MCF 10A (cell line): ENCODE data around the gene MYL5. TPM values are rescaled to one million over a fixed set of nuclear protein-coding genes. Genes with fewer than 3 reads are reported as not detected.

Experiments
- BruUV-seq: library from RNA; stranded (reverse); fragments of 400-500 nt; replicated peaks from 2 replicates; lab custom pipeline; 2021; lab: Mats Ljungman, UMichigan
- CTCF ChIA-PET: fragments of 300-600 bp; sonication (Branson Sonifier 250); formaldehyde crosslinking; extraction: SDS; loops from one replicate; lab custom pipeline; 2021; ENCODE audit warnings: antibody characterized with exemption, inconsistent platforms; lab: Yijun Ruan, JAX
- POLR2A ChIA-PET: fragments of 300-600, 350-650 bp; sonication (Branson Sonifier 250); formaldehyde crosslinking; extraction: SDS; loops from one replicate; lab custom pipeline; 2020; ENCODE audit warnings: antibody characterized with exemption, inconsistent platforms; lab: Yijun Ruan, JAX
- DNase-seq: peaks from one replicate; pipeline ENCODE4 v3.0.0-alpha.2; 2018; ENCODE audit not compliant: unreplicated experiment
- H3K27ac Mint-ChIP-seq: one replicate; pipeline ENCODE4 v1.8.0; 2022; ENCODE audit warnings: mild to moderate bottlenecking, low read depth, mixed read lengths; ENCODE audit not compliant: unreplicated experiment
- H3K27me3 Mint-ChIP-seq: one replicate; pipeline ENCODE4 v1.8.0; 2022; ENCODE audit warnings: mixed read lengths; ENCODE audit not compliant: insufficient read depth, unreplicated experiment
- H3K36me3 Mint-ChIP-seq: one replicate; pipeline ENCODE4 v1.8.0; 2022; ENCODE audit warnings: mild to moderate bottlenecking, moderate library complexity, mixed read lengths; ENCODE audit not compliant: insufficient read depth, unreplicated experiment
- H3K4me1 Mint-ChIP-seq: one replicate; pipeline ENCODE4 v1.8.0; 2022; ENCODE audit warnings: mixed read lengths; ENCODE audit not compliant: insufficient read depth, unreplicated experiment
- H3K4me3 Mint-ChIP-seq: one replicate; pipeline ENCODE4 v1.8.0; 2022; ENCODE audit warnings: mild to moderate bottlenecking, moderate library complexity, mixed read lengths; ENCODE audit not compliant: unreplicated experiment
- H3K9me3 Mint-ChIP-seq: one replicate; pipeline ENCODE4 v1.8.0; 2022; ENCODE audit warnings: mixed read lengths; ENCODE audit not compliant: unreplicated experiment
- CTCF ChIP-seq: fragments of 200-600 bp; IDR thresholded peaks from one replicate; pipeline ENCODE4 v1.8.0; 2022; ENCODE audit warnings: antibody characterized with exemption, mild to moderate bottlenecking; ENCODE audit not compliant: unreplicated experiment
- intact Hi-C: fragments of 100-400 bp; cut with micrococcal nuclease; formaldehyde crosslinking; loops from 2 replicates; pipeline ENCODE4 v1.14.1; 2022
- total RNA-seq: library from RNA; stranded (reverse); gene quantifications from 2 replicates; pipeline ENCODE4 v1.2.3, GENCODE V29; 2022

Gene MYL5
- total RNA-seq, 1 experiment from 2014 or later, result 32.9 TPM

DNA sequence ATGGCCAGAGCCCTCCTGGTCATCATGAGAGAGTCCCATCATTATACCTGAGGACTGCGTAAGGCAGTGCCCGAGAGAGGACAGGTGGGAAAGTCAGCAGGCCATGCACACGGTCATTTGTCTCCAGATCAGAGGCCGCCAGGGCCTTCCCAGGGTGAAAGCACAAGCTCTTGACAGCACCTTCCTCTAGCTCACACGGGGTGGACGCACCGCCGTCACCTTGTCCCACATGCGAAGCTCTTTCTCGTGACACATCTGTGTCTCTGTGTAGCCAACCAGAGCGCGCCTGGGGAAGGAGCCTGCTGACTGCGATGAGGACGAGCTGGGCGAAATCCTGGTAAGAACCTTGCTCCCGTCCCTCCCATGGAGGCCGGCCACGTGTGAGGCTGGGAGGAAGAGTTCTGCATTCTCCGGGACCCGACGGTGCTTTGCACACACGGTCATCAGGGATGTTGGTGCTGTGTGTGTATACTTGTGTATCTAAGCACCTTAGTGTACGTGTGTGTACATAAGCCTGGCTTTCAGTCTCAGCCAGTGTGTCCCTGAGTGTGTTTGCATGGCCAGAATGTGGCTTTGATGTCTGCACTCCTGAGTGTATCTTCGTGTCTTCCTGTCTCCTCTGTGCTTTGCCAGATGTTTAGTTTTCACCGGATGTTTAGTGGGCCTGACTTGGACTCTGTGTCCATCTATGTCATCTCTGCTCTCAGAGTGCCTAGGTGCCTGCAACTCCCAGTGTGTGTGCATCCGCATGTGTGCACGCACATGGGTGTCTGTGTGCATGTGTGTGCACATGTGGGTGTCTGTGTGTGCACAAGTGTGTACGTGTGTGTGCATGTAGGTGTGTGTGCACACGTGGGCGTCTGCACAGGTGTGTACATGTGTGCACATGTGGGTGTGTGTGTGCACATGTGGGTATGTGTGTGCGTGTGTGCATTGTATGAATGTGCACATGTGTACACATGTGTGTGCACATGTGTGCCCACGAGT lies 15.4 kb upstream of the MYL5 start:
- DNase-seq, result no peak
- ChIA-PET CTCF (no interaction called here), POLR2A (no interaction called here)
- intact Hi-C loops, result no loop called here
- Mint-ChIP-seq H3K36me3 (peaks cover 5% of the 10 kb centered on the region), H3K4me1 (no peaks in the 10 kb centered on the region), H3K27ac (no peak overlapping the region), H3K4me3 (no peak overlapping the region), H3K27me3 (no peaks in the 10 kb centered on the region), H3K9me3 (peaks cover 10% of the 10 kb centered on the region)
- no peak for TF ChIP-seq CTCF
- no TSS peak for BruUV-seq

GRCh38 chr4:659851-660250 lies 14.5 kb upstream of the MYL5 start:
- H3K4me3 Mint-ChIP-seq, result no peak overlapping the region
- CTCF ChIA-PET, result no interaction called here

GRCh38 chr4:660401-660800 lies 13.9 kb upstream of the MYL5 start:
- H3K36me3 Mint-ChIP-seq, result peaks cover 5% of the 10 kb centered on the region
- intact Hi-C loops, result no loop called here
- H3K27ac Mint-ChIP-seq, result no peak overlapping the region
- no peak for TF ChIP-seq CTCF
- peaks cover 10% of the 10 kb centered on the region for H3K9me3 Mint-ChIP-seq
- no peaks in the 10 kb centered on the region for H3K27me3 Mint-ChIP-seq
- no peak for DNase-seq
- no peak overlapping the region for H3K4me3 Mint-ChIP-seq
- CTCF ChIA-PET, result no interaction called here
- H3K4me1 Mint-ChIP-seq, result no peaks in the 10 kb centered on the region
- no TSS peak for BruUV-seq
- POLR2A ChIA-PET, result no interaction called here

More at GRCh38 chr4:659851-660250, 14.5 kb upstream of the MYL5 start:
- Mint-ChIP-seq H3K27me3 (no peaks in the 10 kb centered on the region), H3K4me1 (no peaks in the 10 kb centered on the region), H3K27ac (no peak overlapping the region), H3K36me3 (peaks cover 5% of the 10 kb centered on the region), H3K9me3 (peaks cover 10% of the 10 kb centered on the region)
- no peak for DNase-seq
- BruUV-seq, result no TSS peak
- TF ChIP-seq CTCF, result no peak
- POLR2A ChIA-PET, result no interaction called here
- intact Hi-C loops, result no loop called here

DNA sequence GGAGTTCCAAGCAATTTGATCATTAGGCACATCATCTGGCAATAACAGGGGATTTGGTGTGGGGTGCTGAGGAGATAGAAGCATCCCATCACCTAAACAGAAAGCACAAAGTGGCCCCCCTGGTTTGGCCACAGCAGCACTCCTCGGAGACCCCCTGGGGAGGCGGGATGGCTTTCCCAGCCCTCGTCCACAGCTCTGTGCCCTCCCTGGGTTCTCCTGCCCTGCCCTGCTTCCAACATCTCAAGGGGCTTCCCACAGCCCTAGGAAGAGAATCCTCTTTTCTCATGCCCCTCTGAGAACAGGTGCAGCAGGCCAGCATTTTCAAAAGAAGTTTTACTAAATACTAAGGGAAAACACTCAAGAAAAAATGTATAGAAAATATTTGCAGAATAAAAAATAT lies 13.1 kb upstream of the MYL5 start:
- no peak overlapping the region for H3K4me3 Mint-ChIP-seq
- no peaks in the 10 kb centered on the region for H3K36me3 Mint-ChIP-seq
- no peaks in the 10 kb centered on the region for H3K27me3 Mint-ChIP-seq
- H3K27ac Mint-ChIP-seq, result no peak overlapping the region
- H3K9me3 Mint-ChIP-seq, result peaks cover 10% of the 10 kb centered on the region
- ChIA-PET POLR2A (no interaction called here), CTCF (no interaction called here)
- no TSS peak for BruUV-seq
- intact Hi-C loops, result no loop called here
- H3K4me1 Mint-ChIP-seq, result no peaks in the 10 kb centered on the region
- DNase-seq, result no peak
- no peak for TF ChIP-seq CTCF
